ENCODE measurements around the gene MAP4K4. TPM values are rescaled to one million over a fixed set of nuclear protein-coding genes. Genes with fewer than 3 reads are reported as not detected.
"Not testable (repeated sequence)": the region's sequence is repeated elsewhere in the genome, so short reads cannot be mapped to it uniquely, and the experiment has no call there.

MAP4K4 gene
- total RNA-seq, 1 donor from 2014 or later, result 68.4 TPM

DNA sequence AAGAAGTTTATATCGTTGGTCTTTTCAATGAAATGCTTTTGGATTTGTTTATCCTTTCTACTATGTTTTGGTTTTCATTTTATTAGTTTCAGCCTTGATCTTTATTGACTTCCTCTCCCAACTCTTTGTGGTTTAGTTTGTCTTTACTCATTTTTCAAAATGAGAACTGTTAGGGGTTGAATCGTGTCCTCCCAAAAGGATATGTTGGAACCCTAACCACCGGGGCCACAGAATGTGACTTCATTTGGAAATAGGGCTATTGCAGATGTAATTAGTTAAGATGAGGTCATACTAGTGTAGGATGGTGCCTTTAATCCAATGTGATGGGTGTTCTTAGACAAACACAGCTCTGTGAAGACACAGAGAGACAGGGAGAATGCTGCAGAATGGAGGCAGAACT lies 233.9 kb downstream of the MAP4K4 start:
- ATAC-seq, result peak in 1 of 2 donors; percentile 29
- no peak for TF ChIP-seq CTCF (IDR thresholded peaks at IDR 0.05)
- H3K4me1 ChIP-seq, result no peaks in the 10 kb centered on the region
- no peak overlapping the region for H3K27ac ChIP-seq
- intact Hi-C loops (cut with DNase I), result no loop called here
- H3K27me3 ChIP-seq (ENCODE audit: low read depth), result no peaks in the 10 kb centered on the region
- no peak for DNase-seq
- peaks cover 9% of the 10 kb centered on the region for H3K9me3 ChIP-seq
- no peak overlapping the region for H3K4me3 ChIP-seq
- H3K36me3 ChIP-seq, result no peaks in the 10 kb centered on the region

- DNase-seq, result not testable (repeated sequence)
Measured at GRCh38 chr2:101935764-101936163, 238.3 kb downstream of the MAP4K4 start.

GRCh38 chr2:101942851-101943250 lies 245.3 kb downstream of the MAP4K4 start:
- Histone ChIP-seq H3K4me1 (no peaks in the 10 kb centered on the region), H3K4me3 (no peak overlapping the region), H3K27me3 (ENCODE audit: low read depth) (no peaks in the 10 kb centered on the region), H3K9me3 (no peaks in the 10 kb centered on the region), H3K27ac (no peak overlapping the region), H3K36me3 (no peaks in the 10 kb centered on the region)
- TF ChIP-seq CTCF (IDR thresholded peaks at IDR 0.05), result no peak
- DNase-seq, result no peak
- intact Hi-C loops (cut with DNase I), result no loop called here
- no peak for ATAC-seq

More at GRCh38 chr2:101935764-101936163, 238.3 kb downstream of the MAP4K4 start:
- H3K27ac ChIP-seq; H3K36me3 ChIP-seq; ATAC-seq; H3K9me3 ChIP-seq; intact Hi-C loops (cut with DNase I); H3K4me3 ChIP-seq; H3K27me3 ChIP-seq (ENCODE audit: low read depth); H3K4me1 ChIP-seq: not testable (repeated sequence)

Other genes starting within 250 kb of the MAP4K4 start
- not detected for gene RFX8, start 222.6 kb upstream of the MAP4K4 start, total RNA-seq

All from lower lobe of right lung (tissue), 2 donors.